GM21528 (cell line): ENCODE results near the gene CTDSPL2.
"Not testable (repeated sequence)": the region's sequence is repeated elsewhere in the genome, so short reads cannot be mapped to it uniquely, and the experiment has no call there.

Source experiments
- ATAC-seq: cut with Tn5 transposase; IDR thresholded peaks from one replicate; pipeline ENCODE4 v1.9.1; 2021; ENCODE audit warnings: mild to moderate bottlenecking, moderate library complexity; ENCODE audit not compliant: unreplicated experiment, low FRiP score

Gene CTDSPL2

GRCh38 chr15:44426975-44427755 lies at the start of gene CTDSPL2:
Gene CTDSPL2, plus strand, starts transcription at chr15:44427629. Its CDS starts 31,386 bp downstream, at chr15:44459015.
- peak; percentile 88 for ATAC-seq

- no peak for ATAC-seq
Measured at GRCh38 chr15:44381236-44381635, 46.2 kb upstream of the CTDSPL2 start.

- no peak for ATAC-seq
Measured at GRCh38 chr15:44385344-44385942, 42.0 kb upstream of the CTDSPL2 start.

DNA sequence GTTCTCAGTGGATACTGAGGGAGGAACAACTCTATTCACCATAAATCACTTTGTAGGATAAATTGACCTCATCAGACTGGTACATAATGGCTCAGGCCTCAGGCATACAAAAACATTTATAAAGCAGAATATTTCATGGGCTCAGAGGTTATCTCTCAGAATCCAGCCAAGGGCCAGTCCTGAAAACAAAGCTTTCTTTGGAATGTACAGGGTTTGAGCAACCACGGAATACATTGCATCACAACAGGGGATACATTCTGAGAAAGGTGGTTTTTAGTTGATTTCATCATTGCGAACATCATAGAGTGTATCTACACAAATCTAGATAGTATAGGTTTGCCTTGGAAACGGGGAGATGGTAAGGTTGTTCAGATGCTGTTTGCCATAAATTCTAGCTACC lies 33.4 kb upstream of the CTDSPL2 start:
- ATAC-seq, result no peak

GRCh38 chr15:44394562-44394961 lies 32.9 kb upstream of the CTDSPL2 start:
- no peak for ATAC-seq

- ATAC-seq, result no peak
Measured at GRCh38 chr15:44397869-44398268, 29.6 kb upstream of the CTDSPL2 start.

GRCh38 chr15:44414001-44414400 lies 13.4 kb upstream of the CTDSPL2 start:
- no peak for ATAC-seq

DNA sequence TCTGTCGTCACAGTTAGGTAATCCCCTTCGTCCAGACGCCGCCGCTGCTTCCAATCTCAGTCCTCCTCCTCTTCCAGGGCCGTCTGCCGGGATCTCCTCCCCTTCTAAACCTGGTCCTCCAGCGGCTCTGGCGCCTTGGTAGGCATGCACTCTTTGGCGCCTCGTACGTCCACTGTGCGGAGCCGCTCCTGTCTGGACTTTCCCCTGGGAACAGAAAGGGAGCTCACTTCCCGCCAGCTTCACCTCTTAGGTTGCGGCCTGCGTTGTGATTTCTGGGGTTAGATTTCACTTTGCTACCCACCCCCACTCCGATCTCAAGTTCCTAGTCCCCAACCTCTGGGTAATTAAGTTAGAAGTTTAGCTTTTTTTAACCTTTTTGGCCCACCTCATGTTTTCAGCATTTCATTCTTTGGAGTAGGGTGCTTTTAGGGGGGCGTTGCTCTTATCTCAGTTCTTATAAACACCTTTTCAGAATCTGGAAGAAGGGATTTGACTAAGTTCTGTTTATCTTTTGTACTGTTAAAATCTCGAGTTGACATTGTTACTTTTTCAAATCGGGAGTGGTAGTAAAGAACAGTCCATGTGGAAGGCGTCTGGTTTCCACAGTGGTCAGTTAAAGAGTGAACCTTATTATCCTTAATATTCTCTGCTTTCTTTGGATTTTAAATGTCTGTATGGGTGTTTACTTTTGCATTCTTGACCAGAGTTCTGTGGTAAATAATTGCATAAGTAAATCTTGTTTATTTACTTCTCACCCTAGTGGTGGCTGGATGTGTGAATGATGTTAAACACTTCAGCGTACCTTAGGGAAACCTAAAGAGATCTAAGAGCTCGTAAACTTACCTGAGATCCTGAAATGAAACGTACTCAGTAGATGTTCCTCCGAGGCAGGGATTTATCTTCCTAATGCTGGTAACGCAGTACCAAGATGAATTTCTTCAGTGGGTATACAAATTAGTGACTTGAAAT lies 611 bp downstream of the CTDSPL2 start:
- ATAC-seq, result peak; percentile 30

DNA sequence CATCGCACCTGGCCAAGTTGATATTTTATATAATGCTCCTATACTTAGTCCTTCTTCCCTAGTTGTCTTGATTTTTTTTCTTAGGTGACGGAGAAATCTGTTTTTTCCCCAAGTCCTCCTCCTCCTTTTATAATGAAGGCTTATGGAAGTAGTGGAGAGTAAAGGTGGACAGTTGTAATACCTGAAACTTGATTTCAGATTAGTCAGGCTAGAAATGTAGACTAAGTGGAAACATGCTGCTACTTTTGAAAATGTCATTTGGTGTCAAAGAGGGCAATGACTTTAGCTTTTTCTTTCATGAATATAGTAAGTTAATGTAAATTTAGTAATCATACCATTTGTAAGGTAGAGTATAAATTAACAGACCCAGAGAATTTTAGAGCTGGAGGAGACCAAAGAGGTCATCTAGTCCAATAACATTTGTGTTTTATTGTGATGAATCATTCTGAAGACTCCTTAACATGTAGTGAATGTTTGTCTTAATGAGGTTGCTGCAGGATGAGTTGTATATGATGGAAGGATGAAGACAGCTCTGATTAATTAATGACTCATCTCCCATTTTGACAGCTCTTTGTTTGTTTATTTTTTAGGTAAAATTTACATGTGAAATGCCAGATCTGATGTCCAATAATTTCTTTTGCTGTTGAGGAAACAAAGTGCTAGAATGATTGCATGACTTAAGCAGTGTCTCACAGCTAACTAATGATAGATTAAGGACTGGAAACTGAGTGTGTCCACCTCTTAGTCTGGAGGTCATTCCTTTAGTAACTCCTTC lies 8.7 kb downstream of the CTDSPL2 start:
- ATAC-seq, result no peak

GRCh38 chr15:44438402-44438801 lies 11.0 kb downstream of the CTDSPL2 start:
- ATAC-seq, result no peak

DNA sequence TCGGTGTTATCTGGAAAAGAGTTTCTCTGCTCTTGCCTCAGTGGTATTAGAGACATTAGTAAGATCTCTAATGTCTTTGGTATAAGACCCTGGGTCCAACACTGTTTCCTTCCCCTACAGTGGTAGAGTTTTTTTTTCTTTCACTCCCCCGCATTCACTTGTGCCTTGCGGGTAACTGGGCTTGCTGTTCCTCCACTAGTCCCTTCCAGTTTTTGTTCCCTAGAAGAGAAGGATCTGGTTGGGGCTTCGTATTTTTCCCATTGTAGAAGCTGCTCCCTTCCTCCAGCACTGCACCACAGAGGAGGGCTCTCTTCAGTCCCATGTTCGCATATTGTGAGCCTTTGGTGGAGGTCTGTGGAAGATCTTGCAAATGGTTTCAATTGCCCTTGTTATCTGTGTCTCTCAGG lies 13.7 kb downstream of the CTDSPL2 start:
- no peak for ATAC-seq

GRCh38 chr15:44443515-44443914 lies 16.1 kb downstream of the CTDSPL2 start:
- no peak for ATAC-seq

- ATAC-seq, result no peak
Measured at GRCh38 chr15:44447772-44448376, 20.4 kb downstream of the CTDSPL2 start.

DNA sequence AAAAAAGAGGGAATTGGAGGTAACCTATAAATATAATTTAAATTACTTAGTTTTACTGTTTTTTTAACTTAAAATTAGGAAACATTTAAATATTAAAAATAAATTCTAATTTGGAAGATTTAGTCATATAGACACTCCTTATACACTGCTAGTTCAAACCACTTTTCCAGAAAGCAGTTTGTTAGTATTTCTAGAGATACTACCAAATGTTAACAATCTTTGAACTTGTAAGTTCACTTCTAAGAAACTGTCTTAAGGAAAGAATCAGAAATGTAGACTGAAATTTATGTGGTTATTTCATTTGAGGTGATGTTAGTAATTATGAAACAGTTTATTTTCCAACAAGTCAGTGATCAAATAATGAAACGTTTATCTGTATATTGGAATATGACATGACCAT lies 22.7 kb downstream of the CTDSPL2 start:
- no peak for ATAC-seq

DNA sequence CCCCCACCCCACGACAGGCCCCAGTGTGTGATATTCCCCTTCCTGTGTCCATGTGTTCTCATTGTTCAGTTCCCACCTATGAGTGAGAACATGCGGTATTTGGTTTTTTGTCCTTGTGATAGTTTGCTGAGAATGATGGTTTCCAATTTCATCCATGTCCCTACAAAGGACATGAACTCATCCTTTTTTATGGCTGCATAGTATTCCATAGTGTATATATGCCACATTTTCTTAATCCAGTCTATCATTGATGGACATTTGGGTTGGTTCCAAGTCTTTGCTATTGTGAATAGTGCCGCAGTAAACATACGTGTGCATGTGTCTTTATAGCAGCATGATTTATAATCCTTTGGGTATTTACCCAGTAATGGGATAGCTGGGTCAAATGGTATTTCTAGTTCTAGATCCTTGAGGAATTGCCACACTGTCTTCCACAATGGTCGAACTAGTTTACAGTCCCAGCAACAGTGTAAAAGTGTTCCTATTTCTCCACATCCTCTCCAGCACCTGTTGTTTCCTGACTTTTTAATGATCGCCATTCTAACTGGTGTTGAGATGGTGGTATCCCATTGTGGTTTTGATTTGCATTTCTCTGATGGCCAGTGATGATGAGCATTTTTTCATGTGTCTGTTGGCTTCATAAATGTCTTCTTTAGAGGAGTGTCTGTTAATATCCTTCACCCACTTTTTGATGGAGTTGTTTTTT lies 26.3 kb downstream of the CTDSPL2 start:
- ATAC-seq, result not testable (repeated sequence)

DNA sequence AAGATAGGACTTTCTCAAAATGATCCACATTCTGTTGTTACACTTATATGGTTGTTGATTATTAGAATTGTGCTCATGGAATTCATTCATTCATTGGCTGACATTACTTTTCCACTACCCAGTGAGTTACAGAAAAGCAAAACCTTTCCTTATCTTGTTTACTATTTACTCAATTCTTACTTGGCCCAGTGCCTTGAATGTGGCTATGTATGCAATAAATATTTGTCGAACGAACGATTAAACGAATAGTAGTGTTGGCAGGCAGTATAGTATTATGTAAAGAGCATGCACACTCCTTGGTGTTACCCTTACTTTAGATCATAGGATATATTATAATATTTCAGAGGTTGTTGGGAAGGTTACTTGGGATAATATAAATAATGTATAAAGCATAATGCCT lies 31.0 kb downstream of the CTDSPL2 start:
- no peak for ATAC-seq

DNA sequence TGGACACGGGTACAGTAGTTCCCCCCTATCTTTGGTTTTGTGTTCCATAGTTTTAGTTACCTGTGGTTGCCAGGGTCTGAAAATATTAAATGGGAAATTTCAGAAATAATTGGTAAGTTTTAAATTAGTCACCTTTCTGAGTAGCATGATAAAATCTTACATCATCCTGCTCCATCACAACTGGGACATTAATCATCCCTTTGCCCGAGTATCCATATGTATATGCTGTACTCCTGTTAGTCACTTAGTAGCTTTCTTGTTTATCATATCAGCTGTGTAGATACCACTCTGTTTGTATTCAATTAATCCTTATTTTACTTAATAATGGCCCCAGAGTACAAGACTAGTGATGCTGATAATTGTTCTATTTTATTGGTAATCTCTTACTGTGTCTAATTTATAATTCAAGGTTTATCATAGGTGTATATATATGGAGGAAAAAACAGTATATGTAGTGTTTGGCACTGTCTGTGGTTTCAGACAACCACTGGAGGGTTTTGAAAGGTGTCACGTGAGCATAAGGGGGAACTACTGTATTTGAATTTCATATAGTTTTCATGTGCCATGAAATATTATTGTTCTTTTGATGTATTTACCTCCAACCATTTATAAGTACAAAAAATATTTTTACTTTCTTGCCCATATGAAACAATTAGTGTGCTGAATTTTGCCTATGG lies 41.4 kb downstream of the CTDSPL2 start:
- no peak for ATAC-seq

DNA sequence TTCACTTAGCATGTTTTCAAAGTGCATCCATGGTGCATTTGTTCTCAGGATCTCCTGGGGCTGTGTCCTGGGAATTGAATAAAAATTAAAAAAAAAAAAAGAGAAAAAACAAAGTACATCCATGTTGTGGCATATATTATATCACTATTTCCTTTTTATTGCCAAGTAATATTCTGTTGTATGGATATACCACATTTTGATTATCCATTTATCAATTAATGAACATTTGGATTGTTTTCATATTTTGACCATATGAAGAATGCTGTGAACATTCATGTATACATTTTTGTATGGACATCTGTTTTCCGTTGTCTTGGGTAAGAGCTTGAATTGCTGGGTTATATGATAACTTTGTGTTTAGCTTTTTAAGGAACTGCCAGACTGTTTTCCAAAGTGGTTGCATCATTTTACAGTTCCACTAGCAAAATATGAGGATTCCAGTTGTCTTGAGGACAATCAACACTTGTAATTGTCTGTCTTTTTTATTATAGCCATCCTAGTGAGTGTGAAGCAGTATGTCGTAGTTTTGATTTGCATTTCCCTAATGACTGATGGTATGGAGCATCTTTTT lies 44.5 kb downstream of the CTDSPL2 start:
- no peak for ATAC-seq
